Fibroblast of villous mesenchyme (primary cell): Measurements from ENCODE around the gene SHKBP1. TPM values are rescaled to one million over a fixed set of nuclear protein-coding genes. Genes with fewer than 3 reads are reported as not detected.
"Not testable (repeated sequence)": the region's sequence is repeated elsewhere in the genome, so short reads cannot be mapped to it uniquely, and the experiment has no call there.

Source experiments
- DNase-seq: peaks from one replicate; pipeline ENCODE4 v3.0.0-alpha.2; 2010; ENCODE audit warnings: low read depth
- H3K4me3 ChIP-seq: 2 replicates; pipeline ENCODE4 v1.5.1; 2011; ENCODE audit warnings: low read depth, mild to moderate bottlenecking, low read length
- total RNA-seq: library from RNA; depleted of rRNA; stranded (reverse); fragments of >200 nt; gene quantifications from 2 replicates; pipeline ENCODE4 v1.2.3, GENCODE V29; 2012
- TF ChIP-seq, protein P1 (sequence below): IDR thresholded peaks from 2 replicates; pipeline ENCODE4 v1.5.1; 2012; ENCODE audit warnings: low read depth, mild to moderate bottlenecking, low read length; ENCODE audit not compliant: insufficient read depth

The SHKBP1 gene
- total RNA-seq, 1 donor, result 17.7 TPM

- TF ChIP-seq, protein P1, sequence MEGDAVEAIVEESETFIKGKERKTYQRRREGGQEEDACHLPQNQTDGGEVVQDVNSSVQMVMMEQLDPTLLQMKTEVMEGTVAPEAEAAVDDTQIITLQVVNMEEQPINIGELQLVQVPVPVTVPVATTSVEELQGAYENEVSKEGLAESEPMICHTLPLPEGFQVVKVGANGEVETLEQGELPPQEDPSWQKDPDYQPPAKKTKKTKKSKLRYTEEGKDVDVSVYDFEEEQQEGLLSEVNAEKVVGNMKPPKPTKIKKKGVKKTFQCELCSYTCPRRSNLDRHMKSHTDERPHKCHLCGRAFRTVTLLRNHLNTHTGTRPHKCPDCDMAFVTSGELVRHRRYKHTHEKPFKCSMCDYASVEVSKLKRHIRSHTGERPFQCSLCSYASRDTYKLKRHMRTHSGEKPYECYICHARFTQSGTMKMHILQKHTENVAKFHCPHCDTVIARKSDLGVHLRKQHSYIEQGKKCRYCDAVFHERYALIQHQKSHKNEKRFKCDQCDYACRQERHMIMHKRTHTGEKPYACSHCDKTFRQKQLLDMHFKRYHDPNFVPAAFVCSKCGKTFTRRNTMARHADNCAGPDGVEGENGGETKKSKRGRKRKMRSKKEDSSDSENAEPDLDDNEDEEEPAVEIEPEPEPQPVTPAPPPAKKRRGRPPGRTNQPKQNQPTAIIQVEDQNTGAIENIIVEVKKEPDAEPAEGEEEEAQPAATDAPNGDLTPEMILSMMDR, result no peak
- no peak overlapping the region for H3K4me3 ChIP-seq
- DNase-seq, result no peak
These were observed 42.9 kb downstream of the SHKBP1 start for GRCh38 chr19:40619333-40620160.

GRCh38 chr19:40620161-40620485 lies 43.5 kb downstream of the SHKBP1 start:
- TF ChIP-seq, protein P1, result no peak
- DNase-seq, result no peak
- no peak overlapping the region for H3K4me3 ChIP-seq

GRCh38 chr19:40621283-40621682 lies 44.6 kb downstream of the SHKBP1 start:
- DNase-seq, result no peak
- TF ChIP-seq, protein P1, result no peak
- H3K4me3 ChIP-seq, result no peak overlapping the region

- no peak for DNase-seq
- no peak overlapping the region for H3K4me3 ChIP-seq
- TF ChIP-seq, protein P1, result no peak
These were observed 45.5 kb downstream of the SHKBP1 start for GRCh38 chr19:40621966-40622772.

DNA sequence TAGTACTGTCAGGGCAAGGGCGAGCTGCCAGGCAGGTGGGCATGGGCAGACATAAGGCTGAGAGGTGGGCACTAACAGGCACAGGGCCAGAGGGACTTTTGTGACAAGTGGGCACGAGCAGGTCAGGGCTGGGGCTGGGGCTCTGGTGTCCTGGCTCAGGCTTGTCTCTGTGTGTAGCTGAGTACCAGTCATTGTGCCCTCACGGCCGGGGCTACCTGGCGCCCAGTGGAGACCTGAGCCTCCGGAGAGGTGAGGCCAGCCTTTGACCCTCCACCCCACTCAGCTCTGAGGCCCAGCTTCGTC lies 46.1 kb downstream of the SHKBP1 start:
- no peak overlapping the region for H3K4me3 ChIP-seq
- DNase-seq, result no peak
- TF ChIP-seq, protein P1, result no peak

GRCh38 chr19:40623403-40624251 lies 47.0 kb downstream of the SHKBP1 start:
- DNase-seq, result no peak
- TF ChIP-seq, protein P1, result no peak
- no peak overlapping the region for H3K4me3 ChIP-seq

GRCh38 chr19:40624369-40625153 lies 47.9 kb downstream of the SHKBP1 start:
- H3K4me3 ChIP-seq, DNase-seq: not testable (repeated sequence)
